NK-92 (cell line): ENCODE measurements around the gene CD53.

Source experiments
- DNase-seq: peaks from one replicate; lab custom pipeline; 2025; ENCODE audit not compliant: unreplicated experiment; lab: John Stamatoyannopoulos, UW

The CD53 gene

GRCh38 chr1:110875216-110875731 is 2.3 kb downstream of the CD53 start:
- no peak for DNase-seq

GRCh38 chr1:110876748-110877341 is 3.9 kb downstream of the CD53 start:
- no peak for DNase-seq

- no peak for DNase-seq
Measured at GRCh38 chr1:110877364-110877763, 4.4 kb downstream of the CD53 start.

- DNase-seq = no peak
Measured at GRCh38 chr1:110877776-110878175, 4.8 kb downstream of the CD53 start.

GRCh38 chr1:110878591-110878990 is 5.6 kb downstream of the CD53 start:
- no peak for DNase-seq

- DNase-seq = no peak
Measured at GRCh38 chr1:110878993-110879392, 6.0 kb downstream of the CD53 start.

GRCh38 chr1:110879758-110880606 is 7.0 kb downstream of the CD53 start:
- no peak for DNase-seq

GRCh38 chr1:110880708-110881374 is 7.9 kb downstream of the CD53 start:
- no peak for DNase-seq

- no peak for DNase-seq
Measured at GRCh38 chr1:110888049-110888448, 15.1 kb downstream of the CD53 start.

GRCh38 chr1:110888641-110889040 is 15.7 kb downstream of the CD53 start:
- no peak for DNase-seq

- no peak for DNase-seq
Measured at GRCh38 chr1:110890474-110891196, 17.7 kb downstream of the CD53 start.

GRCh38 chr1:110893908-110894490 is 21.1 kb downstream of the CD53 start:
- DNase-seq = no peak

- DNase-seq = no peak
Measured at GRCh38 chr1:110896090-110896489, 23.1 kb downstream of the CD53 start.

- DNase-seq = no peak
Measured at GRCh38 chr1:110897681-110898080, 24.7 kb downstream of the CD53 start.

- no peak for DNase-seq
Measured at GRCh38 chr1:110898734-110899457, 25.9 kb downstream of the CD53 start.

GRCh38 chr1:110899458-110899843 is 26.5 kb downstream of the CD53 start:
- no peak for DNase-seq

- no peak for DNase-seq
Measured at GRCh38 chr1:110902820-110903463, 30.0 kb downstream of the CD53 start.

- DNase-seq = no peak
Measured at GRCh38 chr1:110903853-110904500, 31.0 kb downstream of the CD53 start.

GRCh38 chr1:110912784-110913183 is 39.8 kb downstream of the CD53 start:
- DNase-seq = no peak
